ENCODE results near the gene RNF166.

RNF166 gene

GRCh38 chr16:88718178-88718577 is 12.0 kb upstream of the RNF166 start:
- DNase-seq (ENCODE audit: insufficient read length, low spot score) (no peak), FAIRE-seq (no peak)
- TF ChIP-seq, protein P1, sequence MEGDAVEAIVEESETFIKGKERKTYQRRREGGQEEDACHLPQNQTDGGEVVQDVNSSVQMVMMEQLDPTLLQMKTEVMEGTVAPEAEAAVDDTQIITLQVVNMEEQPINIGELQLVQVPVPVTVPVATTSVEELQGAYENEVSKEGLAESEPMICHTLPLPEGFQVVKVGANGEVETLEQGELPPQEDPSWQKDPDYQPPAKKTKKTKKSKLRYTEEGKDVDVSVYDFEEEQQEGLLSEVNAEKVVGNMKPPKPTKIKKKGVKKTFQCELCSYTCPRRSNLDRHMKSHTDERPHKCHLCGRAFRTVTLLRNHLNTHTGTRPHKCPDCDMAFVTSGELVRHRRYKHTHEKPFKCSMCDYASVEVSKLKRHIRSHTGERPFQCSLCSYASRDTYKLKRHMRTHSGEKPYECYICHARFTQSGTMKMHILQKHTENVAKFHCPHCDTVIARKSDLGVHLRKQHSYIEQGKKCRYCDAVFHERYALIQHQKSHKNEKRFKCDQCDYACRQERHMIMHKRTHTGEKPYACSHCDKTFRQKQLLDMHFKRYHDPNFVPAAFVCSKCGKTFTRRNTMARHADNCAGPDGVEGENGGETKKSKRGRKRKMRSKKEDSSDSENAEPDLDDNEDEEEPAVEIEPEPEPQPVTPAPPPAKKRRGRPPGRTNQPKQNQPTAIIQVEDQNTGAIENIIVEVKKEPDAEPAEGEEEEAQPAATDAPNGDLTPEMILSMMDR (IDR thresholded peaks at IDR 0.05; ENCODE audit: insufficient read depth, missing control alignments), result no peak

DNA sequence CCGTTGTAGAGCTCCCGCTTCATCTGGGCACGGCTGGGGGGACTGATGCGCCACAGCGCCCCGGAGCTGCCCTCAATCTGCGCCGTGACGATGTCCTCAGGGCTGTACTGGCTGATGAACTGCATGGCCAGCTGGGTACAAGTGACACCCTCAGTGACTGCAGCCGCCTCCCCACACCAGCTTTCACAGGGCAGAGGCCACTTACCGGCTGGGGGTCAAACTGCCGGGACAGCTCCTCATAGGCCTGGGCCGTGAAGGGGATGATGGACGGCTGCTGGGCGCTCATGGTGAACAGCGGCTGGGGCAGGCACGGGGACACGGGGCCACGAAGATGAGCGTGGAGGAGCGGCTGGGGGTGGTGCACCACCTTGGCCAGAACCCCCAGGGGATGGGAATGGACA is 10.4 kb upstream of the RNF166 start:
- TF ChIP-seq, protein P1 (IDR thresholded peaks at IDR 0.05; ENCODE audit: insufficient read depth, missing control alignments), result no peak
- FAIRE-seq (no peak), DNase-seq (ENCODE audit: insufficient read length, low spot score) (no peak)

GRCh38 chr16:88716201-88716600 is 10.0 kb upstream of the RNF166 start:
- no peak for DNase-seq (ENCODE audit: insufficient read length, low spot score)
- TF ChIP-seq, protein P1 (IDR thresholded peaks at IDR 0.05; ENCODE audit: insufficient read depth, missing control alignments), result no peak
- FAIRE-seq, result no peak

GRCh38 chr16:88715312-88716190 is 9.3 kb upstream of the RNF166 start:
- TF ChIP-seq, protein P1 (IDR thresholded peaks at IDR 0.05; ENCODE audit: insufficient read depth, missing control alignments), result no peak
- FAIRE-seq (no peak), DNase-seq (ENCODE audit: insufficient read length, low spot score) (no peak)

DNA sequence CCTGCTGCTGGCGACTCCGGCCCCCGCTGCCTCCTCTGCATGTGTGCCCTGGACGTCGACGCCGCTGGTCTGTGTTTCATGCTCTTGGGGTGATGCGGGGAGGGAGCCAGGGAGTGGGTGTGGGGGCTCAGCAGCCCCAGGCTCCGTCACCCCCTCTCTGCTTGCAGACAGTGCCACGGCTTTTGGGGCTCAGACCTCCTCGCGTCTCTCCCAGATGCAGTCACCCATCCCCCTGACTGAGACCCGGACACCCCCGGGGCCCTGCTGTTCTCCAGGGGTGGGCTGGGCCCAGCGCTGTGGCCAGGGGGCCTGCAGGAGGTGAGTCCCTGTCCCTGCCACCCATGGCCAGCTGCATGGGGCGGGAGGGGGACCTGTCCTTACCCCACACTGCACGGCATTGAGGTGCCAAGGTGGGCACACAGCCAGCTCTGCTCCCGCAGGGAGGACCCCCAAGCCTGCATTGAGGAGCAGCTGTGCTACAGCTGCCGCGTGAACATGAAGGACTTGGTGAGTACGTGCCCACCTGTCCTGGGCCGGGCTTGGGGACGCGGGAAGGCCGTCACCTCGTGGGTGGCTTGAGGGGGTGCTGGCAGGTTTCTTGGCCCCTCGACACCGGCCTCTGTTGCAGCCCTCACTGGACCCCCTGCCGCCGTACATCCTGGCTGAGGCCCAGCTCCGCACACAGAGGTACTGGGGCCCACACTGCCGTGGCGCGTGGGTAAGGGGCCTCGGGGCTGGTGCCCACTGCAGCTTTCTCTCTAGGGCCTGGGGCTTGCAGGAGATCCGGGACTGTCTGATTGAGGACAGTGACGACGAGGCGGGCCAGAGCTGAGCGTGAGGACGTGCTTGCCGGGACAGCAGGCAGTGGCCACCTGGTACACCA is 8.5 kb upstream of the RNF166 start:
- TF ChIP-seq, protein P1 (IDR thresholded peaks at IDR 0.05; ENCODE audit: insufficient read depth, missing control alignments), result no peak
- no peak for FAIRE-seq
- DNase-seq (ENCODE audit: insufficient read length, low spot score), result no peak

DNA sequence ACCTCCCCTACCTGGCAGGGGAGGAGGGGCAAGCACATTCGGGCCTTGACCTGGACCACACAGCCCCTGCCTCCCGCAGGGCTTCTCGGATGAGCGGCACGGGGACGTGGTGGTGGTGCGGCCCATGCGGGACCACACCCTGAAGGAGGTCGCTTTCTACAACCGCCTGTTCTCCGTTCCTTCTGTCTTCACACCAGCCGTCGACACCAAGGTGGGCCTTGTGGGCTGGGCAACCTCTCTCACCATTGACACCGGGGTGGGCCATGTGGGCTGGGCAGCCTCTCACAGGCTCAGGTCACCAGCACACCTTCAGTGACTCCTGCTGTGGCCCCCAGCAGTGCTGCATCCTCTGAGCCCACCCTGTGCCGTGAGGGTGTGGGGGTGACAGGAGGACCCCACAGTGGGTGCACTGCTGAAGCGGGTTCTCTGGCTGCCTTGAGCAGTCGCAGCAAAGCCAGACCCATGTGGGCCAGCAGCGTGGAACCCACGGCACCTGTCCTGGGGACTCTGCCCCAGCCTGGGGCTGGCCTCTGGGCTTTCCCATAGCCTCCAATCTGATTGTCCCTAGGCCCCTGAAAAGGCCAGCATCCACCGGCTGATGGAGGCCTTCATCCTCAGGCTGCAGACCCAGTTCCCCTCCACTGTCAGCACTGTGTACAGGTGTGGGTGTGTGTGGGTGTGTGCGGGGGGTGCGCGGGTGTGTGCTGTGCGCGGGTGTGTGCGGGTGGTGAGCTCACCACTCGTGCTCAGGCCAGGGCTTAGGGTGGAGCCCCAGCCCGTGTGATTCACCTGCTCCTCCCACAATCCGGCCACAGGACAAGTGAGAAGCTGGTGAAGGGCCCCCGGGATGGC is 7.6 kb upstream of the RNF166 start:
- TF ChIP-seq, protein P1 (IDR thresholded peaks at IDR 0.05; ENCODE audit: insufficient read depth, missing control alignments), result no peak
- FAIRE-seq (no peak), DNase-seq (ENCODE audit: insufficient read length, low spot score) (no peak)
